Central memory CD4-positive, alpha-beta T cell (primary cell): Measurements from ENCODE around the gene IL17D.
"Not testable (repeated sequence)": the region's sequence is repeated elsewhere in the genome, so short reads cannot be mapped to it uniquely, and the experiment has no call there.

Source experiments
- DNase-seq: peaks from one replicate; pipeline ENCODE4 v3.0.0; 2022

IL17D gene

GRCh38 chr13:20720499-20720898, 17.0 kb downstream of the IL17D start:
- no peak for DNase-seq

- DNase-seq: no peak
These were observed 17.6 kb downstream of the IL17D start for GRCh38 chr13:20721058-20721453.

- DNase-seq: no peak
These were observed 18.2 kb downstream of the IL17D start for GRCh38 chr13:20721454-20722357.

- no peak for DNase-seq
These were observed 24.4 kb downstream of the IL17D start for GRCh38 chr13:20727856-20728255.

GRCh38 chr13:20728579-20729311, 25.2 kb downstream of the IL17D start:
- DNase-seq: no peak

GRCh38 chr13:20729633-20730585, 26.4 kb downstream of the IL17D start:
- no peak for DNase-seq

GRCh38 chr13:20738616-20739015, 35.1 kb downstream of the IL17D start:
- DNase-seq: no peak

GRCh38 chr13:20740021-20740420, 36.5 kb downstream of the IL17D start:
- DNase-seq: no peak

- not testable (repeated sequence) for DNase-seq
These were observed 40.4 kb downstream of the IL17D start for GRCh38 chr13:20743830-20744404.

GRCh38 chr13:20749377-20749776, 45.9 kb downstream of the IL17D start:
- no peak for DNase-seq

- DNase-seq: no peak
These were observed 50.5 kb downstream of the IL17D start for GRCh38 chr13:20754009-20754408.

- no peak for DNase-seq
These were observed 57.4 kb downstream of the IL17D start for GRCh38 chr13:20760872-20761271.

- DNase-seq: no peak
These were observed 63.9 kb downstream of the IL17D start for GRCh38 chr13:20767309-20767943.

- no peak for DNase-seq
These were observed 65.6 kb downstream of the IL17D start for GRCh38 chr13:20769091-20769490.

GRCh38 chr13:20769834-20770233, 66.3 kb downstream of the IL17D start:
- DNase-seq: no peak
